Ishikawa (cell line): ENCODE measurements around the gene RNASEL.

Experiments used
- CREB1 ChIP-seq: IDR thresholded peaks from 2 replicates; pipeline ENCODE4 v1.6.1; 2012; ENCODE audit warnings: low read depth
- EP300 ChIP-seq: IDR thresholded peaks from 2 replicates; pipeline ENCODE4 v1.6.1; 2012; ENCODE audit warnings: borderline replicate concordance
- FOXM1 ChIP-seq: IDR thresholded peaks from 2 replicates; pipeline ENCODE4 v1.6.1; 2012; ENCODE audit warnings: low read depth, borderline replicate concordance
- MAX ChIP-seq: IDR thresholded peaks from 2 replicates; pipeline ENCODE4 v1.6.1; 2012
- RAD21 ChIP-seq: IDR thresholded peaks from 2 replicates; pipeline ENCODE4 v1.6.1; 2012; ENCODE audit warnings: low read depth
- REST ChIP-seq: IDR thresholded peaks from 2 replicates; pipeline ENCODE4 v1.6.1; 2012; ENCODE audit warnings: low read depth, mild to moderate bottlenecking
- TAF1 ChIP-seq: IDR thresholded peaks from 2 replicates; pipeline ENCODE4 v1.6.1; 2012; ENCODE audit warnings: low read depth, mild to moderate bottlenecking
- TCF12 ChIP-seq: IDR thresholded peaks from 2 replicates; pipeline ENCODE4 v1.6.1; 2012; ENCODE audit warnings: low read depth
- YY1 ChIP-seq: IDR thresholded peaks from 2 replicates; pipeline ENCODE4 v1.6.1; 2012; ENCODE audit warnings: low read depth
- ZBTB7A ChIP-seq: IDR thresholded peaks from 2 replicates; pipeline ENCODE4 v1.6.1; 2012; ENCODE audit warnings: low read depth

GRCh38 chr1:182603646-182604174, 14.7 kb upstream of the RNASEL start:
- TF ChIP-seq ZBTB7A: no peak
- no peak for TF ChIP-seq REST
- TF ChIP-seq FOXM1: no peak
- TF ChIP-seq MAX: no peak
- no peak for TF ChIP-seq RAD21
- no peak for TF ChIP-seq YY1
- TF ChIP-seq TAF1: no peak
- TF ChIP-seq TCF12: no peak
- TF ChIP-seq CREB1: no peak
- no peak for TF ChIP-seq EP300
